GM23338 (cell line): ENCODE results near the gene PPBP. TPM values are rescaled to one million over a fixed set of nuclear protein-coding genes. Genes with fewer than 3 reads are reported as not detected.

Experiments used
- polyA plus RNA-seq: library from polyadenylated mRNA; unstranded; fragments of >200 nt; fragmentation: Nextera tagmentation; extraction: Ambion mirVana; gene quantifications from 2 replicates; pipeline ENCODE4 v1.2.1, GENCODE V29; 2016
- small RNA-seq: library from RNA; depleted of rRNA; stranded (forward); fragments of <200 nt; gene quantifications from one replicate; pipeline ENCODE3, GENCODE V24; 2014; ENCODE audit warnings: low replicate concordance
- total RNA-seq: library from RNA; depleted of rRNA; stranded (reverse); fragments of >200 nt; shearing (Covaris generic); gene quantifications from 2 replicates; pipeline ENCODE4 v1.2.3, GENCODE V29; 2014; rRNA removed

PPBP gene
- total and polyA plus RNA-seq, 2 experiments from 2014 or later = 0.35 to 0.50 TPM

Small RNA genes within 50 kb of the gene (small RNA-seq; reads per million reads assigned to genes)
- not detected for gene RN7SL218P

Other genes with a start within 250 kb of the PPBP start
- not detected in 2 replicates for gene CXCL8, start 247.6 kb downstream of the PPBP start, total RNA-seq
- gene CXCL8, start 247.6 kb downstream of the PPBP start, polyA plus RNA-seq = 0.11 and 0.12 TPM in 2 replicates
- 7.2 and 9.5 TPM in 2 replicates for gene CXCL6, start 151.5 kb downstream of the PPBP start, total RNA-seq
- 11.8 and 14.7 TPM in 2 replicates for gene CXCL6, start 151.5 kb downstream of the PPBP start, polyA plus RNA-seq
- 0.66 TPM in 1 of 2 replicates, not detected in the other for gene PF4V1, start 134.9 kb downstream of the PPBP start, total RNA-seq
- 1.7 TPM in 1 of 2 replicates, not detected in the other for gene PF4V1, start 134.9 kb downstream of the PPBP start, polyA plus RNA-seq
- gene CXCL1, start 118.8 kb downstream of the PPBP start, total RNA-seq = 1.6 and 1.9 TPM in 2 replicates
- 2.1 and 2.5 TPM in 2 replicates for gene CXCL1, start 118.8 kb downstream of the PPBP start, polyA plus RNA-seq
- gene PF4, start 6.2 kb downstream of the PPBP start, total RNA-seq = not detected in 2 replicates
- 6.7 and 7.7 TPM in 2 replicates for gene PF4, start 6.2 kb downstream of the PPBP start, polyA plus RNA-seq
- gene CXCL5, start 10.5 kb upstream of the PPBP start, total RNA-seq = 7.6 and 8.7 TPM in 2 replicates
- 6.3 and 7.5 TPM in 2 replicates for gene CXCL5, start 10.5 kb upstream of the PPBP start, polyA plus RNA-seq
- gene CXCL3, start 50.5 kb upstream of the PPBP start, total RNA-seq = 3.6 and 8.3 TPM in 2 replicates
- gene CXCL3, start 50.5 kb upstream of the PPBP start, polyA plus RNA-seq = 15.9 and 19.5 TPM in 2 replicates
- gene CXCL2, start 111.0 kb upstream of the PPBP start, total RNA-seq = 4.2 and 7.8 TPM in 2 replicates
- gene CXCL2, start 111.0 kb upstream of the PPBP start, polyA plus RNA-seq = 3.3 TPM in 2 replicates
- 24.4 and 29.2 TPM in 2 replicates for gene MTHFD2L, start 169.9 kb upstream of the PPBP start, total RNA-seq
- 35.2 and 35.7 TPM in 2 replicates for gene MTHFD2L, start 169.9 kb upstream of the PPBP start, polyA plus RNA-seq